ENCODE measurements around the gene CA11. TPM values are rescaled to one million over a fixed set of nuclear protein-coding genes. Genes with fewer than 3 reads are reported as not detected.
A peak's percentile ranks its signal among the peaks of the same experiment; 100 is the strongest.

Gene CA11
- total and polyA plus RNA-seq, 9 of the 15 experiments (the other 6 are each of a cell fraction or from before 2014, with no cell fraction given): 2.9 to 19.9 (median 8.3) TPM

DNA sequence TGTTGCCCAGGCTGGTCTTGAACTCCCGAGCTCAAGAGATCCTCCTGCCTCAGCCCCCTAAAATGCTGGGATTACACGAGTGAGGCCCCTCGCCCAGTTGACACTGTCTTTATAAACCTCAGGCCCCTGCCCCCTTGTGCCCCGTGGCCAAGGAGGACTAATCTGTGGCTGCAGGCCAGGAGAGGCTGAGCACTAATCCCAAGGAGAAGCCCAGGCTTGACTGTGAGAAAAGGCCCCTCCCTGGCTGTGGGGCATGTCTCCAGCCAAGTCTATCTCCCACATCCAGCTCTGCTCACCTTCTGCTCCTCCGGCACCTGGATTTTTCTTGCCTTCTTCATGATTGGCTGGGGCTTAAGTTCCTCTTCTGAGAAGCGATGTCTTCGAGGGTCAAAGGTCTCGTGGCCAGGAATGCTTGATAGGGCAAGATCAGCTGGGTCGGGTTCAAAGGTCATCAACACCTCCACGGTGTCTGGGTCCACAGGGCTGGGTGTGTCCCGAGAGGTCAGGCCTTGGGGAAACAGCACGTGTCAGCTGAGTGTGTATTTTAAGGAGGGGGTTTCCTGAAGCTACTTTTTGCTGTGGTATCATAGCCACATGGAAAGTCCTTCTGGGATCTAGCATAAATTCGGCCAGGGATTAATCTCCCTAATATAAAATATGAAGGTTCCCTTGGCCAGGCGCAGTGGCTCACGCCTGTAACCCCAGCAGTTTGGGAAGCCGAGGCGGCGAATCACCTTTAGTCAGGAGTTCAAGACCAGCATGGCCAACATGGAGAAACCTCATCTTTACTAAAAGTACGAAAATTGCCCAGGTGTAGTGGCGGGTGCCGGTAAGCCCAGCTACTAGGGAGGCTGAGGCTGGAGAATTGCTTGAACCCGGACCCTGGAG, 12.6 kb downstream of the CA11 start (continued):
- TF ChIP-seq ELF4 (CRISPR knock-in tag; IDR thresholded peaks at IDR 0.05) (no peak), XRCC4 (IDR thresholded peaks at IDR 0.05; ENCODE audit: extremely low read depth, insufficient read depth, insufficient read length) (no peak), ZEB2 (IDR thresholded peaks at IDR 0.05) (peak; percentile 82), GTF2A2 (tag; IDR thresholded peaks at IDR 0.05) (0 out of 2 replicates have a peak, but pooled peaks have one; percentile 12), GABPB2 (CRISPR knock-in tag; conservative IDR thresholded peaks at IDR 0.05) (no peak), ZNF644 (tag; IDR thresholded peaks at IDR 0.05; ENCODE audit: low read depth) (no peak), CBX2 (IDR thresholded peaks at IDR 0.05; ENCODE audit: insufficient read depth, low read length, poor library complexity, severe bottlenecking) (no peak), CBX3 (IDR thresholded peaks at IDR 0.05; ENCODE audit: borderline replicate concordance in 1 of 2, low read length in 2 of 2) (no peak), MAFK (IDR thresholded peaks at IDR 0.05; ENCODE audit: low read length) (no peak), ZNF77 (CRISPR knock-in tag; IDR thresholded peaks at IDR 0.05) (no peak), MCM2 (IDR thresholded peaks at IDR 0.05; ENCODE audit: low read depth) (no peak)
- TF ChIP-seq, protein P1, sequence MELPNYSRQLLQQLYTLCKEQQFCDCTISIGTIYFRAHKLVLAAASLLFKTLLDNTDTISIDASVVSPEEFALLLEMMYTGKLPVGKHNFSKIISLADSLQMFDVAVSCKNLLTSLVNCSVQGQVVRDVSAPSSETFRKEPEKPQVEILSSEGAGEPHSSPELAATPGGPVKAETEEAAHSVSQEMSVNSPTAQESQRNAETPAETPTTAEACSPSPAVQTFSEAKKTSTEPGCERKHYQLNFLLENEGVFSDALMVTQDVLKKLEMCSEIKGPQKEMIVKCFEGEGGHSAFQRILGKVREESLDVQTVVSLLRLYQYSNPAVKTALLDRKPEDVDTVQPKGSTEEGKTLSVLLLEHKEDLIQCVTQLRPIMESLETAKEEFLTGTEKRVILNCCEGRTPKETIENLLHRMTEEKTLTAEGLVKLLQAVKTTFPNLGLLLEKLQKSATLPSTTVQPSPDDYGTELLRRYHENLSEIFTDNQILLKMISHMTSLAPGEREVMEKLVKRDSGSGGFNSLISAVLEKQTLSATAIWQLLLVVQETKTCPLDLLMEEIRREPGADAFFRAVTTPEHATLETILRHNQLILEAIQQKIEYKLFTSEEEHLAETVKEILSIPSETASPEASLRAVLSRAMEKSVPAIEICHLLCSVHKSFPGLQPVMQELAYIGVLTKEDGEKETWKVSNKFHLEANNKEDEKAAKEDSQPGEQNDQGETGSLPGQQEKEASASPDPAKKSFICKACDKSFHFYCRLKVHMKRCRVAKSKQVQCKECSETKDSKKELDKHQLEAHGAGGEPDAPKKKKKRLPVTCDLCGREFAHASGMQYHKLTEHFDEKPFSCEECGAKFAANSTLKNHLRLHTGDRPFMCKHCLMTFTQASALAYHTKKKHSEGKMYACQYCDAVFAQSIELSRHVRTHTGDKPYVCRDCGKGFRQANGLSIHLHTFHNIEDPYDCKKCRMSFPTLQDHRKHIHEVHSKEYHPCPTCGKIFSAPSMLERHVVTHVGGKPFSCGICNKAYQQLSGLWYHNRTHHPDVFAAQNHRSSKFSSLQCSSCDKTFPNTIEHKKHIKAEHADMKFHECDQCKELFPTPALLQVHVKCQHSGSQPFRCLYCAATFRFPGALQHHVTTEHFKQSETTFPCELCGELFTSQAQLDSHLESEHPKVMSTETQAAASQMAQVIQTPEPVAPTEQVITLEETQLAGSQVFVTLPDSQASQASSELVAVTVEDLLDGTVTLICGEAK (IDR thresholded peaks at IDR 0.05): no peak
- TF ChIP-seq, protein P1 (CRISPR knock-in tag; IDR thresholded peaks at IDR 0.05): no peak
- TF ChIP-seq, protein P2, sequence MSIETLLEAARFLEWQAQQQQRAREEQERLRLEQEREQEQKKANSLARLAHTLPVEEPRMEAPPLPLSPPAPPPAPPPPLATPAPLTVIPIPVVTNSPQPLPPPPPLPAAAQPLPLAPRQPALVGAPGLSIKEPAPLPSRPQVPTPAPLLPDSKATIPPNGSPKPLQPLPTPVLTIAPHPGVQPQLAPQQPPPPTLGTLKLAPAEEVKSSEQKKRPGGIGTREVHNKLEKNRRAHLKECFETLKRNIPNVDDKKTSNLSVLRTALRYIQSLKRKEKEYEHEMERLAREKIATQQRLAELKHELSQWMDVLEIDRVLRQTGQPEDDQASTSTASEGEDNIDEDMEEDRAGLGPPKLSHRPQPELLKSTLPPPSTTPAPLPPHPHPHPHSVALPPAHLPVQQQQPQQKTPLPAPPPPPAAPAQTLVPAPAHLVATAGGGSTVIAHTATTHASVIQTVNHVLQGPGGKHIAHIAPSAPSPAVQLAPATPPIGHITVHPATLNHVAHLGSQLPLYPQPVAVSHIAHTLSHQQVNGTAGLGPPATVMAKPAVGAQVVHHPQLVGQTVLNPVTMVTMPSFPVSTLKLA (conservative IDR thresholded peaks at IDR 0.05): peak; percentile 61 to 80
- TF ChIP-seq, protein P3, sequence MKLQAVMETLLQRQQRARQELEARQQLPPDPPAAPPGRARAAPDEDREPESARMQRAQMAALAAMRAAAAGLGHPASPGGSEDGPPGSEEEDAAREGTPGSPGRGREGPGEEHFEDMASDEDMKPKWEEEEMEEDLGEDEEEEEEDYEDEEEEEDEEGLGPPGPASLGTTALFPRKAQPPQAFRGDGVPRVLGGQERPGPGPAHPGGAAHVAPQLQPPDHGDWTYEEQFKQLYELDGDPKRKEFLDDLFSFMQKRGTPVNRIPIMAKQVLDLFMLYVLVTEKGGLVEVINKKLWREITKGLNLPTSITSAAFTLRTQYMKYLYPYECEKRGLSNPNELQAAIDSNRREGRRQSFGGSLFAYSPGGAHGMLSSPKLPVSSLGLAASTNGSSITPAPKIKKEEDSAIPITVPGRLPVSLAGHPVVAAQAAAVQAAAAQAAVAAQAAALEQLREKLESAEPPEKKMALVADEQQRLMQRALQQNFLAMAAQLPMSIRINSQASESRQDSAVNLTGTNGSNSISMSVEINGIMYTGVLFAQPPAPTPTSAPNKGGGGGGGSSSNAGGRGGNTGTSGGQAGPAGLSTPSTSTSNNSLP (IDR thresholded peaks at IDR 0.05; ENCODE audit: borderline replicate concordance, low read depth, low read length): no peak

All from K562 (cell line).